SK-N-SH (cell line): ENCODE results near the gene MROH2A. TPM values are rescaled to one million over a fixed set of nuclear protein-coding genes. Genes with fewer than 3 reads are reported as not detected.

Experiments used
- CTCF ChIA-PET: fragments of 300-600, 350-600 bp; formaldehyde crosslinking; extraction: SDS; loops from one replicate; lab custom pipeline; 2021; lab: Yijun Ruan, JAX
- POLR2A ChIA-PET: fragments of 350-600 bp; sonication (Branson Sonifier 250); formaldehyde crosslinking; extraction: SDS; loops from one replicate; lab custom pipeline; 2020; ENCODE audit warnings: antibody characterized with exemption, inconsistent platforms; lab: Yijun Ruan, JAX
- DNase-seq: peaks from one replicate; pipeline ENCODE4 v3.0.0; 2012
- H2AFZ ChIP-seq: fragments of 200-600 bp; sonication (generic); 2 replicates; pipeline ENCODE4 v1.8.1; 2016; ENCODE audit warnings: antibody characterized with exemption, mild to moderate bottlenecking, low read depth
- H3F3A ChIP-seq: fragments of 200-600 bp; sonication (generic); replicated peaks from 2 replicates; pipeline ENCODE3; 2016; ENCODE audit warnings: antibody characterized with exemption, mild to moderate bottlenecking; ENCODE audit not compliant: insufficient read depth
- H3K27ac ChIP-seq, 2 experiments: fragments of 200-500 bp in 1 of 2; fragments of 200-600 bp in 1 of 2; sonication (Bioruptor generic) in 1 of 2; sonication (generic), shearing (Covaris generic) in 1 of 2; 2 replicates each; pipeline versions ENCODE4 v1.5.1 to v1.6.1; 2014 to 2016; ENCODE audit warnings: low read depth in 2 of 2, inconsistent platforms in 1 of 2, low read length in 1 of 2, mild to moderate bottlenecking in 1 of 2, mixed read lengths in 1 of 2
- H3K27me3 ChIP-seq: fragments of 200-600 bp; sonication (generic), shearing (Covaris generic); 2 replicates; pipeline ENCODE4 v1.6.1; 2016; ENCODE audit warnings: mixed run types; ENCODE audit not compliant: insufficient read depth
- H3K36me3 ChIP-seq, 2 experiments: fragments of 200-500 bp in 1 of 2; fragments of 200-600 bp in 1 of 2; sonication (Bioruptor generic) in 1 of 2; sonication (generic) in 1 of 2; replicated peaks in 1 of 2; 2 replicates each; pipeline versions ENCODE3 to v1.5.1; 2014 to 2016; ENCODE audit warnings: low read length in 1 of 2, mild to moderate bottlenecking in 1 of 2; ENCODE audit not compliant: insufficient read depth in 2 of 2, control insufficient read depth in 1 of 2
- H3K4me1 ChIP-seq, 2 experiments: fragments of 200-500 bp in 1 of 2; fragments of 200-600 bp in 1 of 2; sonication (Bioruptor generic) in 1 of 2; sonication (generic), shearing (Covaris generic) in 1 of 2; 2 replicates each; pipeline versions ENCODE4 v1.5.1 to v1.6.1; 2014 to 2016; ENCODE audit warnings: low read depth in 1 of 2, low read length in 1 of 2, mixed run types in 1 of 2; ENCODE audit not compliant: insufficient read depth in 2 of 2, control insufficient read depth in 1 of 2
- H3K4me2 ChIP-seq: fragments of 200-600 bp; sonication (generic), shearing (Covaris generic); 2 replicates; pipeline ENCODE4 v1.6.1; 2017; ENCODE audit warnings: mixed run types
- H3K4me3 ChIP-seq, 2 experiments: fragments of 200-500 bp in 1 of 2; fragments of 200-600 bp in 1 of 2; sonication (Bioruptor generic) in 1 of 2; sonication (generic), shearing (Covaris generic) in 1 of 2; 2 replicates each; pipeline versions ENCODE4 v1.5.1 to v1.8.1; 2014 to 2016; ENCODE audit warnings: low read depth in 2 of 2, inconsistent platforms in 1 of 2, low read length in 1 of 2, mild to moderate bottlenecking in 1 of 2, mixed read lengths in 1 of 2, moderate library complexity in 1 of 2
- H3K79me2 ChIP-seq: fragments of 200-600 bp; sonication (generic); 2 replicates; pipeline ENCODE4 v1.8.1; 2017; ENCODE audit warnings: mild to moderate bottlenecking; ENCODE audit not compliant: insufficient read depth
- H3K9ac ChIP-seq: fragments of 200-600 bp; sonication (generic); 2 replicates; pipeline ENCODE4 v1.6.1; 2017; ENCODE audit warnings: mixed run types
- H3K9me2 ChIP-seq: fragments of 200-600 bp; sonication (generic); 2 replicates; pipeline ENCODE4 v1.6.1; 2017; ENCODE audit warnings: mixed run types
- H3K9me3 ChIP-seq: fragments of 200-600 bp; sonication (generic); 2 replicates; pipeline ENCODE4 v1.6.1; 2017; ENCODE audit warnings: mixed run types, mild to moderate bottlenecking, moderate library complexity
- H4K20me1 ChIP-seq: fragments of 200-600 bp; sonication (generic); 2 replicates; pipeline ENCODE4 v1.6.1; 2017; ENCODE audit warnings: mild to moderate bottlenecking, mixed run types; ENCODE audit not compliant: insufficient read depth
- ELF1 ChIP-seq: IDR thresholded peaks from 2 replicates; pipeline ENCODE4 v1.4.0; 2012
- EP300 ChIP-seq, 2 experiments: IDR thresholded peaks; 2 replicates each; pipeline versions ENCODE4 v1.4.0 to v1.6.1; 2012; ENCODE audit warnings: borderline replicate concordance in 1 of 2, low read depth in 1 of 2, low read length in 1 of 2
- FOSL2 ChIP-seq: IDR thresholded peaks from 2 replicates; pipeline ENCODE4 v1.4.0; 2012; ENCODE audit warnings: low read depth, mild to moderate bottlenecking, moderate library complexity, borderline replicate concordance
- FOXM1 ChIP-seq: IDR thresholded peaks from 2 replicates; pipeline ENCODE4 v1.4.0; 2012; ENCODE audit warnings: low read depth, mild to moderate bottlenecking
- GABPA ChIP-seq: IDR thresholded peaks from 2 replicates; pipeline ENCODE4 v1.4.0; 2012; ENCODE audit warnings: low read depth, mild to moderate bottlenecking
- JUND ChIP-seq: IDR thresholded peaks from 2 replicates; pipeline ENCODE4 v1.4.0; 2012
- MXI1 ChIP-seq: IDR thresholded peaks from 2 replicates; pipeline ENCODE4 v1.6.1; 2012; ENCODE audit warnings: mild to moderate bottlenecking, low read depth, low read length, improper control_type of control experiment
- NFIC ChIP-seq: IDR thresholded peaks from 2 replicates; pipeline ENCODE4 v1.4.0; 2012; ENCODE audit warnings: borderline replicate concordance
- NRF1 ChIP-seq: IDR thresholded peaks from 2 replicates; pipeline ENCODE4 v1.6.1; 2012; ENCODE audit warnings: low read depth, mild to moderate bottlenecking, low read length
- RAD21 ChIP-seq: IDR thresholded peaks from 2 replicates; pipeline ENCODE4 v1.6.1; 2012; ENCODE audit warnings: mild to moderate bottlenecking, low read length
- RCOR1 ChIP-seq: fragments of 150-350 bp; IDR thresholded peaks from 2 replicates; pipeline ENCODE4 v1.6.1; 2017; ENCODE audit warnings: antibody characterized with exemption, low read length
- RFX5 ChIP-seq: IDR thresholded peaks from 2 replicates; pipeline ENCODE4 v1.6.1; 2012; ENCODE audit warnings: mild to moderate bottlenecking, improper control_type of control experiment, low read length
- SIN3A ChIP-seq: IDR thresholded peaks from 2 replicates; pipeline ENCODE4 v1.6.1; 2012; ENCODE audit warnings: low read depth, mild to moderate bottlenecking, low read length, moderate library complexity, borderline replicate concordance
- SMC3 ChIP-seq: IDR thresholded peaks from 2 replicates; pipeline ENCODE4 v1.6.1; 2012; ENCODE audit warnings: low read depth, low read length, improper control_type of control experiment
- TAF1 ChIP-seq: IDR thresholded peaks from 2 replicates; pipeline ENCODE4 v1.6.1; 2012; ENCODE audit warnings: low read depth, mild to moderate bottlenecking, low read length, moderate library complexity, borderline replicate concordance
- TCF12 ChIP-seq: IDR thresholded peaks from 2 replicates; pipeline ENCODE4 v1.4.0; 2012
- WGBS: methylation state at CpG from one replicate; pipeline ENCODE4 v1.1.6; 2017; ENCODE audit warnings: low lambda C conversion rate; 5-methylcytosine and 5-hydroxymethylcytosine counted together
- polyA plus RNA-seq, 3 experiments: library from polyadenylated mRNA; depleted of rRNA; stranded (reverse); fragments of >200 nt; gene quantifications; 2 replicates each; pipeline ENCODE4 v1.2.3, GENCODE V29; 2012
- TF ChIP-seq, protein P1 (sequence below): IDR thresholded peaks from 2 replicates; pipeline ENCODE4 v1.4.0; 2012; ENCODE audit warnings: low read depth, borderline replicate concordance
- TF ChIP-seq, protein P2 (sequence below): fragments of 150-350 bp; IDR thresholded peaks from 2 replicates; pipeline ENCODE4 v1.6.1; 2017; ENCODE audit warnings: antibody characterized with exemption, low read length, low read depth, borderline replicate concordance
- TF ChIP-seq, protein P3 (sequence below): IDR thresholded peaks from 2 replicates; pipeline ENCODE4 v1.4.0; 2012; ENCODE audit warnings: low read depth

Gene MROH2A
- polyA plus RNA-seq, 1 of the 3 experiments (the other 2 are of a cell fraction), result 0.02 TPM

DNA sequence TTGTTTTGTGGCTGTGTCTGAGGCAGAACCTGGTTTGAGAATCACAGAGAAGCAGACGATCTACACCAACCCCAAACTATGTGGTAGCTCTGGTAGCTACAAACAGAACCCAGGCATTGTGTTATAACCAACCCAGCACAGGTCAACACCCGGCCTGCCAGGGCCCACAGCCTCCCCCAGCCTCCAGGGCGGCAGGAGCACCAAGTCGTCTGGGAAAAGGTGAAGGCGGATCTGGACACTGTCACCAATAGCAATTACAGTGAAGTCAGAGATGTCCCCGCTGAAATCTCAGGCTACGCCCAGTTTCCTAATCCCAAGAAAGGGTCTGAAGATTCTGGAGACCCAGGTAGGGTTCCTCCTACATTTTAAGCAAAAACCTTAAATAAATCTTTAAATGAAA lies 72.6 kb downstream of the MROH2A start:
- TF ChIP-seq, protein P1, sequence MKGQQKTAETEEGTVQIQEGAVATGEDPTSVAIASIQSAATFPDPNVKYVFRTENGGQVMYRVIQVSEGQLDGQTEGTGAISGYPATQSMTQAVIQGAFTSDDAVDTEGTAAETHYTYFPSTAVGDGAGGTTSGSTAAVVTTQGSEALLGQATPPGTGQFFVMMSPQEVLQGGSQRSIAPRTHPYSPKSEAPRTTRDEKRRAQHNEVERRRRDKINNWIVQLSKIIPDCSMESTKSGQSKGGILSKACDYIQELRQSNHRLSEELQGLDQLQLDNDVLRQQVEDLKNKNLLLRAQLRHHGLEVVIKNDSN, result no peak
- no peak for TF ChIP-seq EP300 (IDR thresholded peaks at IDR 0.05; ENCODE audit: borderline replicate concordance in 1 of 2, low read depth in 1 of 2, low read length in 1 of 2)
- TF ChIP-seq FOXM1, result no peak
- no peak for TF ChIP-seq NRF1
- no peak for TF ChIP-seq NFIC
- TF ChIP-seq SIN3A, result no peak
- no peak for TF ChIP-seq JUND
- TF ChIP-seq RFX5, result no peak
- TF ChIP-seq TCF12, result no peak
- no peak for TF ChIP-seq GABPA
- TF ChIP-seq RAD21, result no peak
- TF ChIP-seq FOSL2, result no peak
- Histone ChIP-seq H3K4me1 (peaks cover 11 to 29% of the 10 kb centered on the region in 2 experiments; a peak in 2 of 4 replicates), H3K9me2 (no peaks in the 10 kb centered on the region), H3K9me3 (no peaks in the 10 kb centered on the region), H3F3A (peaks cover 3% of the 10 kb centered on the region), H3K4me2 (no peak overlapping the region), H3K27me3 (no peaks in the 10 kb centered on the region), H3K36me3 (peaks cover 14 to 37% of the 10 kb centered on the region in 2 experiments), H3K9ac (no peak overlapping the region), H4K20me1 (peaks cover 28% of the 10 kb centered on the region; the same call in 1 of the 2 replicates), H3K27ac (no peak overlapping the region), H3K79me2 (peaks cover 86% of the 10 kb centered on the region), H2AFZ (no peak overlapping the region), H3K4me3 (no peak overlapping the region)
- CTCF ChIA-PET, result interaction anchor here (0.6 to 0.8 kb wide), 2 partner anchors 14 to 575 kb away, joined by 3 read pairs; no protein-coding TSS in a partner anchor
- no peak for DNase-seq
- 97% methylated on average over 6 of the region's 7 CpGs for WGBS
- POLR2A ChIA-PET, result no interaction called here

DNA sequence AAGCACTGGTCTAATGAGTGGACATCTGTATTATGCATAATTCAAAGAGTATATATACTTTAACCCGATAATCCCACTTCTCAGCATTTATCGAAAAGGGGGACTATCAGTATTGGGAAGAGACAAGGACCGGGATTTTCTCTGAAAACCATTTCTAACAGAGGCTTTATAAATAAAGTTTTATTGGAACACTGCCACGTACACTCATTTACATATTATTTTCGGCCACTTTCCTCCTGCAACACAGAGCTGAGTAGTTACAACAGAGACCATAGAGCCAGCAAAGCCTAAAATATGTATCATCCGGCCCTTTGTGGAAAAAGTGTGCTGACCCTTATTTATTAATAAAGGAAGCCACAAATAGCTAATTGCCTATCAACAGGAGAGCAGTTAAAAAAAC lies 73.0 kb downstream of the MROH2A start:
- DNase-seq, result no peak
- TF ChIP-seq, protein P2, sequence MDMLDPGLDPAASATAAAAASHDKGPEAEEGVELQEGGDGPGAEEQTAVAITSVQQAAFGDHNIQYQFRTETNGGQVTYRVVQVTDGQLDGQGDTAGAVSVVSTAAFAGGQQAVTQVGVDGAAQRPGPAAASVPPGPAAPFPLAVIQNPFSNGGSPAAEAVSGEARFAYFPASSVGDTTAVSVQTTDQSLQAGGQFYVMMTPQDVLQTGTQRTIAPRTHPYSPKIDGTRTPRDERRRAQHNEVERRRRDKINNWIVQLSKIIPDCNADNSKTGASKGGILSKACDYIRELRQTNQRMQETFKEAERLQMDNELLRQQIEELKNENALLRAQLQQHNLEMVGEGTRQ, result no peak
- TF ChIP-seq RAD21, result no peak
- no peak for TF ChIP-seq FOXM1
- no peak for TF ChIP-seq ELF1
- TF ChIP-seq RFX5, result no peak
- TF ChIP-seq, protein P3, sequence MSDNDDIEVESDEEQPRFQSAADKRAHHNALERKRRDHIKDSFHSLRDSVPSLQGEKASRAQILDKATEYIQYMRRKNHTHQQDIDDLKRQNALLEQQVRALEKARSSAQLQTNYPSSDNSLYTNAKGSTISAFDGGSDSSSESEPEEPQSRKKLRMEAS, result no peak
- TF ChIP-seq FOSL2, result no peak
- no peak for TF ChIP-seq MXI1
- no peak for TF ChIP-seq SMC3
- TF ChIP-seq TAF1, result no peak
- no peak for TF ChIP-seq RCOR1
- Histone ChIP-seq H3K27me3 (no peaks in the 10 kb centered on the region), H4K20me1 (peaks cover 28% of the 10 kb centered on the region; the same call in 1 of the 2 replicates), H3K4me3 (no peak overlapping the region), H3K79me2 (peaks cover 82% of the 10 kb centered on the region), H3K4me2 (no peak overlapping the region), H3K9me2 (no peaks in the 10 kb centered on the region), H3K36me3 (peaks cover 14 to 37% of the 10 kb centered on the region in 2 experiments), H3K9ac (no peak overlapping the region), H3F3A (peaks cover 3% of the 10 kb centered on the region), H3K4me1 (peaks cover 11 to 29% of the 10 kb centered on the region in 2 experiments; a peak in 2 of 4 replicates), H2AFZ (no peak overlapping the region; the same call in 1 of the 2 replicates), H3K27ac (no peak overlapping the region), H3K9me3 (no peaks in the 10 kb centered on the region)
- POLR2A ChIA-PET, result no interaction called here
- WGBS, result 90% methylated on average over 6 of the region's 6 CpGs
- CTCF ChIA-PET, result interaction anchor here (0.6 to 1.1 kb wide), 2 partner anchors 10 to 576 kb away, joined by 3 read pairs; no protein-coding TSS in a partner anchor
